Measurements from ENCODE around the gene GNB4. TPM values are rescaled to one million over a fixed set of nuclear protein-coding genes. Genes with fewer than 3 reads are reported as not detected.

Gene GNB4
- total and polyA plus RNA-seq, 12 donors = 2.6 to 21.8 (median 13.3) TPM

GRCh38 chr3:179373938-179374337, 77.3 kb downstream of the GNB4 start:
- intact Hi-C loops (cut with DNase I) = no loop called here
- DNase-seq = no peak
- Histone ChIP-seq H3K27ac (no peak overlapping the region), H3K4me3 (no peak overlapping the region), H3K9me3 (replicated peaks in 1 of 3) (no peaks in the 10 kb centered on the region), H3K36me3 (replicated peaks in 1 of 2) (peaks cover 0 to 24% of the 10 kb centered on the region in 2 donors), H3K27me3 (no peaks in the 10 kb centered on the region), H3K4me1 (replicated peaks in 1 of 2) (no peaks in the 10 kb centered on the region)
- TF ChIP-seq CTCF (IDR thresholded peaks at IDR 0.05) = no peak
- WGBS, 4 donors = 95 to 97% (median 97%) methylated on average over 6 of the region's 6 CpGs

- DNase-seq = no peak
- Histone ChIP-seq H3K27ac (no peak overlapping the region), H3K9me3 (replicated peaks in 1 of 3) (no peaks in the 10 kb centered on the region), H3K4me3 (no peak overlapping the region), H3K27me3 (no peaks in the 10 kb centered on the region), H3K36me3 (replicated peaks in 1 of 2) (peaks cover 0 to 25% of the 10 kb centered on the region in 2 donors), H3K4me1 (replicated peaks in 1 of 2) (no peaks in the 10 kb centered on the region)
- intact Hi-C loops (cut with DNase I) = no loop called here
- WGBS, 4 donors = 92 to 100% (median 97%) methylated on average over 1 of the region's 1 CpG
- TF ChIP-seq POLR2A (IDR thresholded peaks at IDR 0.05) = no peak
- TF ChIP-seq CTCF (IDR thresholded peaks at IDR 0.05) = no peak
Observed at GRCh38 chr3:179369621-179370020, 81.6 kb downstream of the GNB4 start.

- WGBS, 4 donors = 95 to 99% (median 95%) methylated on average over 5 of the region's 5 CpGs
- TF ChIP-seq POLR2A (IDR thresholded peaks at IDR 0.05) = no peak
- no peak for TF ChIP-seq CTCF (IDR thresholded peaks at IDR 0.05)
- no peak for DNase-seq
- intact Hi-C loops (cut with DNase I) = no loop called here
- Histone ChIP-seq H3K36me3 (replicated peaks in 1 of 2) (peaks cover 0 to 57% of the 10 kb centered on the region in 2 donors), H3K9me3 (replicated peaks in 1 of 3) (no peaks in the 10 kb centered on the region), H3K4me1 (replicated peaks in 1 of 2) (no peaks in the 10 kb centered on the region), H3K27ac (no peak overlapping the region), H3K4me3 (no peak overlapping the region), H3K27me3 (no peaks in the 10 kb centered on the region)
Observed at GRCh38 chr3:179363332-179363731, 87.9 kb downstream of the GNB4 start.

DNA sequence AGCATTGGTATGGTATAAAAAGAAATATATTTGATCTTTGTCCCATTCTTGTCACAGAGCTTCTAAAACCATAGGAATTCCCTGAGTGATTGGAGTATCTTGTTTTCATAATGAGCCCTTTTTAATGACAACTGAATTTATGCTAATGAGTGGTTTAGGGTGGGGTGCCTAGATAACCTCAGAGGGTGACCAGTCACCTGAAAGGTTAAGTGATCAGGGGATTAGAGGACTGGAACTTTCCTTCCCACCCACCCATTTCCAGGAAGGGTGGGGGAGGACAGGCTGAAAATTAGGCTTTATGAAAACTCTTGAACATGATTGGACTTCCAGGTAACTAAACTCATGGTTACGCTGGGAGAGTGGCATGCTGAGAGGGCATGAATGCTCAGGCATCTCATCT, 95.3 kb downstream of the GNB4 start:
- intact Hi-C loops (cut with DNase I) = no loop called here
- Histone ChIP-seq H3K4me3 (no peak overlapping the region), H3K27me3 (no peaks in the 10 kb centered on the region), H3K9me3 (replicated peaks in 1 of 3) (no peaks in the 10 kb centered on the region), H3K4me1 (replicated peaks in 1 of 2) (no peaks in the 10 kb centered on the region), H3K36me3 (replicated peaks in 1 of 2) (peaks cover 0 to 72% of the 10 kb centered on the region in 2 donors), H3K27ac (no peak overlapping the region)
- TF ChIP-seq POLR2A (IDR thresholded peaks at IDR 0.05) (no peak), CTCF (IDR thresholded peaks at IDR 0.05) (no peak)
- no peak for DNase-seq
- WGBS, 4 donors = 88 to 100% (median 94%) methylated on average over 1 of the region's 1 CpG
